Fibroblast of skin of scalp (primary cell): Measurements from ENCODE around the gene EID2B.

Experiments used
- DNase-seq: peaks from one replicate; pipeline ENCODE4 v3.0.0-alpha.2; 2013

The EID2B gene

GRCh38 chr19:39498798-39499642 lies 33.6 kb downstream of the EID2B start, which contains the start of gene DLL3:
TSS of gene DLL3 (plus strand) at chr19:39498947. CDS start at chr19:39498975, 28 bp downstream.
- no peak for DNase-seq

- DNase-seq: peak; percentile 32
Observed at GRCh38 chr19:39497996-39498797, 34.5 kb downstream of the EID2B start.

GRCh38 chr19:39497701-39497995 lies 35.0 kb downstream of the EID2B start:
- DNase-seq: no peak

GRCh38 chr19:39496063-39496462 lies 36.6 kb downstream of the EID2B start:
- DNase-seq: no peak

GRCh38 chr19:39494661-39495060 lies 38.0 kb downstream of the EID2B start:
- DNase-seq: no peak

GRCh38 chr19:39492788-39493187 lies 39.9 kb downstream of the EID2B start:
- no peak for DNase-seq

GRCh38 chr19:39492225-39492624 lies 40.4 kb downstream of the EID2B start:
- no peak for DNase-seq

GRCh38 chr19:39489756-39490155 lies 42.9 kb downstream of the EID2B start:
- no peak for DNase-seq

- no peak for DNase-seq
Observed at GRCh38 chr19:39483141-39483540, 49.5 kb downstream of the EID2B start.

GRCh38 chr19:39481676-39482075 lies 51.0 kb downstream of the EID2B start:
- no peak for DNase-seq

- DNase-seq: no peak
Observed at GRCh38 chr19:39481229-39481545, 51.5 kb downstream of the EID2B start.
